Astrocyte (in vitro differentiated cells and primary cell): ENCODE data around the gene DDX41. TPM values are rescaled to one million over a fixed set of nuclear protein-coding genes. Genes with fewer than 3 reads are reported as not detected.

Experiments used
- DNase-seq: peaks from one replicate; pipeline ENCODE4 v3.0.0-alpha.2; 2010; ENCODE audit warnings: low read depth
- FAIRE-seq: peaks from 2 replicates; lab custom pipeline; 2011; peaks lifted over from hg19 to GRCh38; lab: Jason Lieb, UNC
- H2AFZ ChIP-seq: 2 replicates; pipeline ENCODE4 v1.6.0; 2012; ENCODE audit warnings: low read depth, low read length, inconsistent platforms
- H3K27ac ChIP-seq: 2 replicates; pipeline ENCODE4 v1.5.1; 2011; ENCODE audit warnings: low read depth, low read length, inconsistent platforms
- H3K27me3 ChIP-seq: 2 replicates; pipeline ENCODE4 v1.6.0; 2011; ENCODE audit warnings: low read length, inconsistent platforms; ENCODE audit not compliant: insufficient read depth
- H3K36me3 ChIP-seq: 2 replicates; pipeline ENCODE4 v1.5.1; 2011; ENCODE audit warnings: low read length, inconsistent platforms; ENCODE audit not compliant: insufficient read depth
- H3K4me1 ChIP-seq: 2 replicates; pipeline ENCODE4 v1.5.1; 2011; ENCODE audit warnings: low read length, inconsistent platforms; ENCODE audit not compliant: insufficient read depth
- H3K4me2 ChIP-seq: 2 replicates; pipeline ENCODE4 v1.6.0; 2012; ENCODE audit warnings: low read length, inconsistent platforms
- H3K4me3 ChIP-seq: 2 replicates; pipeline ENCODE4 v1.5.1; 2011; ENCODE audit warnings: low read depth, mild to moderate bottlenecking, low read length, inconsistent platforms; ENCODE audit not compliant: insufficient read depth
- H3K79me2 ChIP-seq: 2 replicates; pipeline ENCODE4 v1.6.0; 2012; ENCODE audit warnings: mild to moderate bottlenecking, low read length, inconsistent platforms; ENCODE audit not compliant: insufficient read depth
- H3K9ac ChIP-seq: 2 replicates; pipeline ENCODE4 v1.6.0; 2012; ENCODE audit warnings: mild to moderate bottlenecking, low read length, inconsistent platforms
- H3K9me3 ChIP-seq: 2 replicates; pipeline ENCODE4 v1.5.1; 2012; ENCODE audit warnings: low read depth, mild to moderate bottlenecking, low read length, inconsistent platforms; ENCODE audit not compliant: insufficient read depth
- H4K20me1 ChIP-seq: 2 replicates; pipeline ENCODE4 v1.6.0; 2012; ENCODE audit warnings: low read length, inconsistent platforms; ENCODE audit not compliant: insufficient read depth
- H3K27ac Mint-ChIP-seq: one replicate; pipeline ENCODE4 v1.8.0; 2021; ENCODE audit warnings: mild to moderate bottlenecking, mixed read lengths; ENCODE audit not compliant: unreplicated experiment
- H3K27me3 Mint-ChIP-seq: one replicate; pipeline ENCODE4 v1.8.0; 2021; ENCODE audit warnings: low read depth, mixed read lengths; ENCODE audit not compliant: unreplicated experiment
- H3K36me3 Mint-ChIP-seq: one replicate; pipeline ENCODE4 v1.8.0; 2021; ENCODE audit warnings: low read depth, mixed read lengths; ENCODE audit not compliant: unreplicated experiment
- H3K4me1 Mint-ChIP-seq: one replicate; pipeline ENCODE4 v1.8.0; 2021; ENCODE audit warnings: low read depth, mixed read lengths; ENCODE audit not compliant: unreplicated experiment
- H3K4me3 Mint-ChIP-seq: one replicate; pipeline ENCODE4 v1.8.0; 2021; ENCODE audit warnings: mild to moderate bottlenecking, moderate library complexity, mixed read lengths; ENCODE audit not compliant: unreplicated experiment
- H3K9me3 Mint-ChIP-seq: one replicate; pipeline ENCODE4 v1.8.0; 2021; ENCODE audit warnings: mild to moderate bottlenecking, mixed read lengths; ENCODE audit not compliant: unreplicated experiment
- EZH2 ChIP-seq: IDR thresholded peaks from 2 replicates; pipeline ENCODE4 v1.6.1; 2012; ENCODE audit warnings: mild to moderate bottlenecking, low read length, inconsistent platforms; ENCODE audit not compliant: insufficient read depth
- total RNA-seq: library from RNA; stranded (reverse); gene quantifications from 2 replicates; pipeline ENCODE4 v1.2.1, GENCODE V29; 2021
- TF ChIP-seq, protein P1 (sequence below): IDR thresholded peaks from 2 replicates; pipeline ENCODE4 v1.5.1; 2011; ENCODE audit warnings: low read depth, mild to moderate bottlenecking, inconsistent platforms, low read length, moderate library complexity; ENCODE audit not compliant: insufficient read depth

The DDX41 gene
- total RNA-seq, 1 donor from 2014 or later, result 92.5 TPM

DNA sequence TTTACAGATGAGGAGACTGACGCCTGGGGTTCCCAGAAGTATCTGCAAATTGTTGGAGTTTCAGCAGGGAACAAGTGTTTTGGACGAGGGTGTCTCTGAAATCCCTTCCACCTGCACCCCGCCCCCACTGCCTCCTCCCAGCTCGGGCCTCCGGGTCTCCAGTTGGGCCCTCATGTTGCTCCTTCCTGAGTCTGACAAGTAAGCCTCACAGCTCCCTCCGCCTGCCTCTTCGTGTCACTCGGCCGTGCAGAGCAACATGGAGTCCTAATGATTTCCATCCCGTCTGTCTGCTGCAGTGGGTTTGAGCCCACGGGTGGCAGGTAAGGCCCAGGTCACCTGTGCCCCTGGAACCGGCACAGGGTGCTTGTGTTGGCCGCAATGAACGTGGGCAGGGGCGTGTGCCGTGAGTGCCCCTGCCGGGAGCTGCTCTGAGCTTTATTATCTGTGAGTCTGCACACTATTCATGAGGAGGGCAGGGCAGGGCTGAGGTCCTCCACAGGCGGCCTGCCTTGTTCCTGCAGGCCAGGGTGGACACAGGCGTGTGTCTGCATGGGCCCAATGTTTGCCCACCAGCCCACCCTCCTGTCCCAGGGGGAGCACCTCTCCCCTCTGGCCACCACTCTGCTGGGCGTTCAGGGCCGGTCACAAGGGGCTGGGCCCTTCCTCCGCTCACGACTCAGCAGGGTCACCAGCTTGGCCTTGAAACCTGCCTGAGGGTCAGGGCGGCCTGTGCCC lies 13.2 kb downstream of the DDX41 start:
- Histone ChIP-seq H3K36me3 (no peaks in the 10 kb centered on the region), H3K9ac (no peak overlapping the region), H2AFZ (no peak overlapping the region), H3K4me2 (no peak overlapping the region), H3K9me3 (no peaks in the 10 kb centered on the region), H3K27me3 (no peaks in the 10 kb centered on the region), H4K20me1 (no peaks in the 10 kb centered on the region), H3K27ac (no peak overlapping the region), H3K4me3 (no peak overlapping the region), H3K4me1 (peaks cover 16% of the 10 kb centered on the region), H3K79me2 (no peaks in the 10 kb centered on the region)
- DNase-seq (no peak), FAIRE-seq (no peak)
- Mint-ChIP-seq H3K9me3 (no peaks in the 10 kb centered on the region), H3K4me1 (peaks cover 28% of the 10 kb centered on the region), H3K27ac (no peak overlapping the region), H3K4me3 (no peak overlapping the region), H3K36me3 (peaks cover 16% of the 10 kb centered on the region), H3K27me3 (no peaks in the 10 kb centered on the region)
- TF ChIP-seq EZH2, result no peak
- TF ChIP-seq, protein P1, sequence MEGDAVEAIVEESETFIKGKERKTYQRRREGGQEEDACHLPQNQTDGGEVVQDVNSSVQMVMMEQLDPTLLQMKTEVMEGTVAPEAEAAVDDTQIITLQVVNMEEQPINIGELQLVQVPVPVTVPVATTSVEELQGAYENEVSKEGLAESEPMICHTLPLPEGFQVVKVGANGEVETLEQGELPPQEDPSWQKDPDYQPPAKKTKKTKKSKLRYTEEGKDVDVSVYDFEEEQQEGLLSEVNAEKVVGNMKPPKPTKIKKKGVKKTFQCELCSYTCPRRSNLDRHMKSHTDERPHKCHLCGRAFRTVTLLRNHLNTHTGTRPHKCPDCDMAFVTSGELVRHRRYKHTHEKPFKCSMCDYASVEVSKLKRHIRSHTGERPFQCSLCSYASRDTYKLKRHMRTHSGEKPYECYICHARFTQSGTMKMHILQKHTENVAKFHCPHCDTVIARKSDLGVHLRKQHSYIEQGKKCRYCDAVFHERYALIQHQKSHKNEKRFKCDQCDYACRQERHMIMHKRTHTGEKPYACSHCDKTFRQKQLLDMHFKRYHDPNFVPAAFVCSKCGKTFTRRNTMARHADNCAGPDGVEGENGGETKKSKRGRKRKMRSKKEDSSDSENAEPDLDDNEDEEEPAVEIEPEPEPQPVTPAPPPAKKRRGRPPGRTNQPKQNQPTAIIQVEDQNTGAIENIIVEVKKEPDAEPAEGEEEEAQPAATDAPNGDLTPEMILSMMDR, result no peak

DNA sequence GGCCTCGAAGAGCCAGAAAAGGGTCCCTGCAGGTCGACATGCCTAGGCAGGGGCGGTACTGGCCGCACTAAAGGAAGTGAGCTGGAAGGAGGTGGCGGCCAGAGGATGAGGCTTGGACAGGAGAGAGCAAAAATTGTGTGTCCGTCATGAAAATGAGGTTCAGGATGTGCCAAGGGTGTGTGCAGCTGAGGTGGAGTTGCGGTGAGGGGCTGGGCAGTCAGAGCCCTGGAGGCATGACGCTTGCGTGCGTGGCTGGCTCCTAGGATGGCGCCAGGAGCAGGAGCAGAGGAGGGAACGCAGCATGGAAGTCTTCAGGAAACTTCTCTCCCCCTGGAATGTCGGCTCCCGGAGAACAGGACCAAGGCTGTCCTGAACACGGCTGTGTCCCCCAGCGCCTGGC lies 13.9 kb downstream of the DDX41 start:
- Mint-ChIP-seq H3K9me3 (no peaks in the 10 kb centered on the region), H3K27me3 (no peaks in the 10 kb centered on the region), H3K4me1 (peaks cover 32% of the 10 kb centered on the region), H3K36me3 (peaks cover 16% of the 10 kb centered on the region), H3K4me3 (no peak overlapping the region), H3K27ac (no peak overlapping the region)
- H3K4me1 ChIP-seq, result peaks cover 22% of the 10 kb centered on the region
- no peak overlapping the region for H2AFZ ChIP-seq
- H3K36me3 ChIP-seq, result no peaks in the 10 kb centered on the region
- FAIRE-seq (no peak), DNase-seq (no peak)
- TF ChIP-seq EZH2, result no peak
- TF ChIP-seq, protein P1, result no peak
- H3K4me3 ChIP-seq, result no peak overlapping the region
- no peaks in the 10 kb centered on the region for H4K20me1 ChIP-seq
- no peaks in the 10 kb centered on the region for H3K9me3 ChIP-seq
- no peak overlapping the region for H3K9ac ChIP-seq
- H3K79me2 ChIP-seq, result peaks cover 4% of the 10 kb centered on the region
- no peaks in the 10 kb centered on the region for H3K27me3 ChIP-seq
- H3K4me2 ChIP-seq, result no peak overlapping the region
- no peak overlapping the region for H3K27ac ChIP-seq
